Left colon (tissue), 2 donors: ENCODE measurements around the gene ROBO1. TPM values are rescaled to one million over a fixed set of nuclear protein-coding genes. Genes with fewer than 3 reads are reported as not detected.
"Not testable (repeated sequence)": the region's sequence is repeated elsewhere in the genome, so short reads cannot be mapped to it uniquely, and the experiment has no call there.

Source experiments
- ATAC-seq: fragments of 200-7000 bp; cut with Tn5 transposase; one replicate; pipeline ENCODE4 v1.9.1; 2020; ENCODE audit warnings: mild to moderate bottlenecking, moderate library complexity
- DNase-seq, 2 donors: peaks; one replicate each; pipeline ENCODE4 v3.0.0-alpha.2; 2020
- intact Hi-C, 2 donors: fragments of 100-400 bp; cut with DNase I in 1 of 2; cut with micrococcal nuclease in 1 of 2; formaldehyde crosslinking; loops; one replicate each; pipeline versions ENCODE4 v1.11.2 to v1.14.0; 2022; cut with DNase I, micrococcal nuclease
- long read RNA-seq: library from polyadenylated mRNA; unstranded; transcript quantifications from one replicate; pipeline ENCODE4 v2.0.0, GENCODE V29; 2021
- total RNA-seq, 2 donors: library from RNA; stranded (reverse); fragmentation: NEBNext Ultra II Directional; extraction: Animal tissue kit (Norgen Biotek cat#: 25700); gene quantifications; one replicate each; pipeline ENCODE4 v1.2.1, GENCODE V29; 2021
- donor health status: DM: no; HTN: no; CAD: no.
- donor health status: DM: yes; HTN: yes; CAD: no.

ROBO1 gene
- total RNA-seq = 1 to 10 TPM; 3.0 to 9.7 TPM
- long read RNA-seq, partial matches to known transcripts = 5 of 5 reads
- long read RNA-seq, other reads (novel, unspliced or antisense) = 0 of 5 reads

DNA sequence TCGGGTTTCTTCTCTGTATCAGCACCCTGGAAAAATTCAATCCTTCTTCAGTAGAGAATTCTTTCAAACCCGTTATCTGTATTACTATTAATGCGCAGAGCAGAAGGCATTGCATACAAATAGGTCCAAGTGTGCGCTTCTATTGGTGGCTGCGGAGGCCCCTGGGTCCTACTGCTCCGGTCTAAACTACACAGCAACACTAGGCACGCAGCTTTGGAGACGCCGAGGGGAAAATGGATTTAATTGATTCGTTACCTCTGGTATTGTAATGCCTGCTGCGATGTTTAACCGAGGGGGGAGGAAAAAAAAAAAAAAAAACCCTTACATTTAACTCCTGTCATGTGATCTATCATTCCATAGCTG, at the start of gene ROBO1:
Gene ROBO1, minus strand, starts transcription at position 94 of the 363 bp plus-strand sequence.
- intact Hi-C loops = no loop called here
- ATAC-seq = no peak
- DNase-seq = no peak

DNA sequence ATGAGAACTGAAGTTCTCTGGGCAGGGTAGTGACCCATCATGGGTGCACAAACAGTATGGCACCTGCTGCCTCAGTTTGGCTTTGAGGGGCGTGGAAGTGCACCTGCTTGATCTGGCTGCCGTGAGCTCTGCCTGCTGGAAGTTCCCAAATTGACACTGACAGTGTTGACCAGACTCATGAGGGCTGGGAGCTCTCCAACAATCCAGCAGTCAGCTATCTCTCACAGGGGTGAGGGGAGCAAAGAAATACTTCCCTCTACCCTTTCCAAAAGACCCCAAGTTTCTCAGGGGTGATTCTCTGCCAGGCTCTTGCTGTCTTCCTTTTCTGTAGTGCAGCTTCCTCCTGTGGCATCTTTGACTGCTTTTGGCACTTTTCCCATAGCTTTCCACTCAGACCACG, 49.4 kb upstream of the ROBO1 start:
- DNase-seq (no peak), ATAC-seq (no peak)
- intact Hi-C loops = no loop called here

DNA sequence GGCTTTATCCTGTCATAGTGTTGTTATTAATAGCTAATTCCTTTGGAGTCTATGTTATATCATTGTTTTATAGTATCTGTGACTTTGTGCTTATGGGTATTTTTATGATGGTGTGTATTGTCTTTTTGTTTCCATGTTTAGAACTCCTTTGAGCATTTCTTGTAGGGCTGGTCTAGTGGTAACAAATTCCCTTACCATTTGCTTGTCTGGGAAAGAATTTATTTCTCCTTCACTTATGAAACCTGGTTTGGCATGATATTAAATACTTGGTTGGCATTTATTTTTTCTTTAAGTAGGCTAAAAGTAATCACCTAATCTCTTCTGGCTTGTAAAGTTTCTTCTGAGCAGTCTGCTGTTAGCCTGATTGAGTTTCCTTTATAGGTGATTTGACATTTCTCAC, 47.7 kb upstream of the ROBO1 start:
- intact Hi-C loops = no loop called here
- no peak for DNase-seq
- ATAC-seq = no peak

DNA sequence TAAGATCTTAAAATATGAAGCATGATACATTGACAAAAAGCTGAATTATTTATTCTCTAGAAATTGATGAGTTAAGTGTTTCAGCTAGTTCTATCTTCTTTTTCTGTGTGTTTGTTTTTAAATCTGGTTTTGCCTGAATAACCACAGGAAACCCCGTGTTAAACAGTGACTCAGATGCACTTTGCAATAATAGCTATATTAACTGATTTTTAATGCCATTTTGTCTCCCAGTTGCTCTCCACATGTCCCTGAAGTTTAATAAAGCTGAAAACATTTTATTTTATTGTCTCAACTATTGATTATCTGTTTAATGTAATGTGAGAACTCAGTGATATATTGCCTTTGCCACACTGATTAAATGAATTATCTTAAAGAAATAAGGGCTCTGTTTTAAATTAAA, 42.8 kb upstream of the ROBO1 start:
- DNase-seq = no peak
- ATAC-seq = no peak
- intact Hi-C loops = no loop called here

DNA sequence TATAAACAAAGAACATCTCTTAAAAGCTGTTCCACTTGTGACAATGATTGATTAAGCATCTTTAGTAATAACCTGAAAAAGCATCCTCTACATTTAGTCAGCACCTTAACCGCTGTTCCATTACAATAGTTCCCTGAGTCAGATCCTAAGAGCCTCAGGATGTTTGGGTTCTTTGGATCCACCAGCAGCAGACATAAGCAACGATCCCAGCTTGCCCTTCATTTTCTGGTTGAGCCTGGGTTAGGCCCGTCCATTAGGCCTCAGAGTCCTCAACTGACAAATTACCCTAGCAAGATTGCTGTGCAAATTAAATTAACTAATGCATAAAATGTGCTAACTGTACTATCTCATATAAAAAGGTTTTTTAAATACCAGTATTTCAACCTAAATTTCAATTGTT, 42.3 kb upstream of the ROBO1 start:
- DNase-seq = no peak
- intact Hi-C loops = no loop called here
- no peak for ATAC-seq

DNA sequence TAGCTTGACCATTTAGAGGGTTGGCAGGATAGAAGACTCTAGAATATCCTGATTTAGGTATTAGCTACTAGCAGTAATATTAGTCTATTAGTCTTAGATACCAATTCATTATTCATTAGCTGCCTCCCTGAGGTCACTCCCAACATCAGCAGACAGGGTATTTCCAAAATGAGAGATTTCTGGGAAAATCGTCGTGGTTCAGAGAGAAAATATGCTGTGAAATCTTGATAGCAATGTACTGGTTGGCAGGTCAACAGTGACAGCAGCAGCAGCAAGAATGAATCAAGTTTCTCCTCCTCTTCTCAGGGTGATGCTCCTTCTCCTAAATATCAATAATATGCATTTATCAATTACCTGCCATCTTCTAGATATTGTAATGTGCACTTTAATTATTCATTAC, 41.3 kb upstream of the ROBO1 start:
- intact Hi-C loops = no loop called here
- no peak for DNase-seq

DNA sequence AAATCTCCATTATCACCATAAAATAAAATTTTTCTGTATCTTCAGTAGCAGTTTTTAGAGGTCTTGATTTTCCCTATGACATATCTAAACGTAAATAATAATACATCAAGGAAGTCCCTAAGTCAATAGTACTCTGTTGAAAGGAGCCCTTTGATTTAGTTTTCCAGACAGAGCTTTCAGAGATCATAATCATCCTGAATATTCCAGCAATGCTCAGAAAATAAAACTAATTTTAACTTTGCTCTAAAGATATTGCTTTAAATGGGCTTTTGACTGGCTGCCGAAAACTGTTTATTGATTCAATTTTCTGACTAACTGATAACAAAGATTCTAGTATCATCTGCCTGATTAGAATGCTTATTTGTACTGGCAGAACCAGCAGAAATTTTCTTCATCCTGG, 40.7 kb upstream of the ROBO1 start:
- intact Hi-C loops = no loop called here
- no peak for ATAC-seq
- no peak for DNase-seq

More for the DNA sequence above, 41.3 kb upstream of the ROBO1 start:
- ATAC-seq = no peak

DNA sequence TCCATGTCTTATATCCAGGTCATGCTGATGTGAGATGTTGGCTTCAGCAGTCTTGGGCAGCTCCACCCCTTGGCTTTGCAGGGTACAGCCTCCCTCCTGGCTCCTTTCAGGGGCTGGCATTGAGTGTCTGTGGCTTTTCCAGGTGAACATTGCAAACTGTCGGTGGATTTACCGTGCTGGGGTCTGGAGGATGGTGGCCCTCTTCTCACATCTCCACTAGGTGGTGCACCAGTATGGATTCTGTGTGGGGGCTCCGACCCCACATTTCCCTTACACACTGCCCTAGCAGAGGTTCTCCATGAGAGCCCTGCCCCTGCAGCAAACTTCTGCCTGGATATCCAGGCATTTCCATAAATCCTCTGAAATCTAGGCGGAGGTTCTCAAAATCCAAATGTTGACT, 22.4 kb upstream of the ROBO1 start:
- DNase-seq, ATAC-seq, intact Hi-C loops: not testable (repeated sequence)

DNA sequence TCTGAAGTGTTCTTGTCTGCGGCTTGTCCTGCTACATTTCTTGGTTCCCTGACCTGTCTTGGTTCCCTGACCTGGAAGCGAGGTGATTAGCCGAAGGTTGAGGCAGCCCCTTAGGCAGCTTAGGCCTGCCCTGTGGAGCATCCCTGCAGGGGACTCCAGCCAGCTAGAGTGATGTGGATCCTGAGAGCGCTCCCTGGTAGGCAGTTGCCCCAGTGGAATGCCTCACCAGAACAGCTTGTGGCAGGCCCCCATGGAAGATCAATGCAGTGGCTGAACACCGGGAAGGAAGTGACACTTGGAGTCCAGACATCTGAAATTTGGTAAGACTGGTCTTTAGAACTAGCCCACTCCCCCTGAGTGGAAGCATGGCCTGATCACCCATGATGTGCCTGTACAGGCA, 5.5 kb upstream of the ROBO1 start:
- intact Hi-C loops = no loop called here
- ATAC-seq (no peak), DNase-seq (no peak)

DNA sequence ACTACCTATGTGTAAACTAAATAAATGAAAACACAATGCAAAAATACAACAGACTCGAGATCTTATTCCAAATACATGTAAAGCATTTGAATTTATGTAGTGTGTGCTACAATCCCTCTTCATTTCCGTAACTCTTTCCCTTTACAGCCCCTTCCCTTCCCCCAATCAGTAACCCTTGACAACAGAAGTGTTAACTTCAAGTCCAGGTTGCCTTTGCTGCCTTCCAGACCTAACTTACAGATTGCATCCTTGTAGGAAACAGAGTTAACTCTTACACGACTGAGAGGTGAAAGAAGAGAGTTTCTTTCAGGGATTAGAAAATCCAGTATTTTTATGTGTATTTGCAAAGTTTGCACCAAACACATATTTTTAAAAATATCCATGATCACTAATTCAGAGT, 1.4 kb upstream of the ROBO1 start:
- intact Hi-C loops = no loop called here
- ATAC-seq (no peak), DNase-seq (no peak)

DNA sequence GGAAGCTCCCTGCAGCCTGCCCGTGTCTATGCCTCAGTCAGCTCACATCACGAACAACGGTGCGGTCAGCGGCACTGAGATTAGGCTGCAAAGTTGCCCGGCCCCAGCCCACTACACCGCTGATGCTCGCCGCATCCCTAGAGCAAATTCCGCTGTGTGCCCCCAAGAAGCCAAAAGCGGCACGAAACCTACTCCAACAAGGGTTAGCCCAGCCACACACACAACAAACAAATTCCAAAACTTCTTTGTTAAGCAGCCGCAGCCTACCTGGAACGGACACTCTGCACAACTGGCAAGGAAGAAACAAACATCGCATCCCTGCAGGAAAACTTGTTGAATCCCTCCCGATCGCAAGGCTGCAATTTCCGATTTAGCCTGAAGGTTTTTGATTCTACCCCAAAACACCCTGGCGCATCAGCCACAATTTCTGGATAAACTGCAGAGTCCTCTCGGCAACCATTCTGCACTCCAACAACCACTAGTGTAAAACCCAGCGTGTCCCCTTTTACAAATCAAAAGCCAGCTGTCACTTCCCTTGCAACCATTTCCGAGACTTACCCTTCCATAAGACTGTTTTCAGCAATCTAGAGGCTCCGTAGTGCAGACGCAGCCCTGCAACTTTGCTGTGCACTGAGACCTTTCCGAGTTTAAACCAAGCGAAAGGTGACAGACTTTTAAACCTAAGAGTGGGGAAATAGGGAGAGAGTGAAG, 449 bp downstream of the ROBO1 start:
- no peak for DNase-seq
- ATAC-seq = no peak
- intact Hi-C loops = no loop called here

DNA sequence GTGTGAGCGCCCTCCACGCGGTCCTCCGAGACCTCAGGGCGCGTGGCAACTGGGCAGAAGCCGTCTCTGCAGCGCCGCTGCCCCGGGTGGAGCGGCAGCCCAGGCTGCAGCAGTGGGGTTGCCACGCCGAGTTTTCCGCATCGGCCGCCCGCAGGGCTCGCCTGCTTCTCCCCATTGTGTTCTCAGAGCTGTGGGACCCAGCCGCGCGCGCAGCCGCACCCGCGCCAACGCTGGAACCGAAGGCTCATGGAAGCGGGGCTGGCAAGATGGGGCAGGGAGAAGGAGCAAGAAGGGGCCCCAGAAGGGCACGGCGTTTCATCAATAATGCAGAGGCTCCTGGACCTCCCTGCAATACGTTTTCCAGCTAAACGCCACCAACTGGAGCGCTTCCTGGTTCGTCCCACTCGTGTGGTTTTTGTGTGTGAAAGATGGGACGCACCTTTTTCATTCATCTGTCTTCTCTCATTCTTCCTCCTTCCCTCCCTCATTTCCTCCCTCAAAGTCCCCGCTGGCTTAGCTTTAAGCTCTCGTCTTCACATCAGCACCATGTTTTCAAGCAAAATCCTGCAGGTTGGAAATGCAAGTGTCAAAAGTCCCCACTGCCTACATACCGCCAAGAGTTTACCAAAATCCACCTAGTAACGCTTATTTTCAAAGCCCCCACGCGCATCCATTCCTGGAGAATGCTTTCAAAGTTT, 1.2 kb downstream of the ROBO1 start:
- DNase-seq (no peak), ATAC-seq (no peak)
- intact Hi-C loops = no loop called here

DNA sequence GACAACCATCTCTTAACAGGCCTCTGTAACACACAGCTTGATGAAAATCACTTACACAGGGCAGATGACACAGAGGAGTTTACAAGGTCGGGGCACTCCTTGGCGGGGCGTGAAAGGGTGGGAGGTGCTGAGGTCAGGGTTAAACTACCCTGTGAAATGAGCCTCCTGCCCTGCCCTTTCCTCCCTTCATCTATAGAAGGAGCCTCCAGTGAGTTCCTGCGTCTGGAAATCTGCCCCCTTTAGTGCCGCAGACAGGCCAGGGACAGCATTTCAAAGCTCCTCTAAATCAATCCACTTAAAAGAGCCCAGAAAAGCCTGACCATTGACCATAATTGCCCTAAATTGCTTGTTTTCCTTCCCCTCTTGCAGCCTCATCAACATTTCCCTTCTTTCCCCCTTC, 1.9 kb downstream of the ROBO1 start:
- intact Hi-C loops = no loop called here
- DNase-seq = no peak
- no peak for ATAC-seq

DNA sequence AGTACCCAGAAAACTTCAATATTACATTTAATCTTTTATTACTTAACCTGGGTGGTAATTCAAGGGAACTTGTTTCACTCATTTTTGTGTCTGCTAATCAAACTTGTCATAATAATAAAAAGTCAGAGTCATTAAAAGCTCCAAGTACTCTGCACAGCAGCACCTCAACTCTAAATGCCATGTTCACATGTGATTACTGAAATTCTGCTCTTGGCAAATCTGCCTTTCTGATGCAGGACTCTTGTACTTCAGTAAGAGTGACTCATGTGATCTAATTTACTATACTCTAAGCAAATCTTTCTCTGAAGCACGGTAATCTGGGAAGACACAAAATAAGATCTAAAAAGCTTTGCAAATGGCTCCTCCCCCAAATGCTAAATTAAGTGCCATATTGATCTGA, 6.4 kb downstream of the ROBO1 start:
- intact Hi-C loops = no loop called here
- no peak for DNase-seq
- ATAC-seq = no peak

DNA sequence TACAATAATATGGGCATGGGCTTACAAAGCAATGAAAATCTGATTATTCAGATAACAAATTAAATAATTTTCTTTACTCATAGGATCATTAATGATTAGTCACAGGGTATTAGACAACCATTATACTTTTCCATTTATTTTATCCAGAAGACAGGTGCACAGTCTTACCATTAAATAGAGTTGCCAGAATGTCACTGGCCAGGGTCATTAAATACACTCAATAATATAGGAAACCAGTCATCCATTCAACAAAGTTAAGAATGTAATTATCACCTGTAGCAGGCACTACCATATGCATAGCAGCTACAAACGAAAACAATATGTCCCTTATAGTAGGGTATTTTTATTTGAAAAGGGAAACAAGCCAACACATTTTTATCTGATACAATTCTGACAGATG, 16.1 kb downstream of the ROBO1 start:
- ATAC-seq = no peak
- intact Hi-C loops = no loop called here
- no peak for DNase-seq

DNA sequence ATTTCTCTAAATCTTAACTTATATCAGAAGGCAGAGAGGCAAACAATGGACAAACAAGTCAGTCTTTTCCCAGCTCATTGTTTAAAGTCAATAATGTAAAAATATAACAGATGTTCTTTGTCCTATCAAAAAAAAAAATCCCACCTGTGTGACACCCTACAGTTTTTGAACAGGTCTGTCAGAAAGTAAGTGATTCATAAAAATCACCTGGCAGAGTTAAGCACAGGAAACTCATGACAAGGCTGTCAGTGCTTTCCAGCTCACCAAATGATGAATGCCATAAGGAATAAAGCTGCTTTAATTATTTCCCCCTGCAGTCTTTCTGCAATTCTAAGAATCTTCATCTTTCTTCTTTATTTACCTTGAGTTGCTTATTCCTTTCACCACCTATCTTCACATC, 30.3 kb downstream of the ROBO1 start:
- DNase-seq (no peak), ATAC-seq (no peak)

DNA sequence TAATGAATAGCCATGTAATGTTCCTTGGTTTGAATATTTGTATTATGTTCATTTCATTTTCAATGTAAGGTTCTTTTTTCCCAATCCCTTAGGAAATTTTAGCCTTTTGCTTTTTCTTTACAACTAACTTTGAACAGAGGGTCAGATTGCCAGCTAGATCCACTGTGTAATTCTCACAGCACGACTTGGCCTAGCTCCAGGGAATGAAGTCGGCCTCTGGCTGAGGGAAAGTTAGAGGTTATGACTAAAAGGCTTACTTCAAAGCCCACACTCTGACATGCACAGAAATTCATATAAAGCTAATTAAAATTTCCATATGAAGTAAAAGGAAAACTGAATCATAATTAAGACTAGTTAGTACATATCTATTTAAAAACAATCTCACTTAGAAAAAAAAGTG, 38.7 kb downstream of the ROBO1 start:
- ATAC-seq (no peak), DNase-seq (no peak)
- intact Hi-C loops = no loop called here

More for the DNA sequence above, 30.3 kb downstream of the ROBO1 start:
- intact Hi-C loops = no loop called here

DNA sequence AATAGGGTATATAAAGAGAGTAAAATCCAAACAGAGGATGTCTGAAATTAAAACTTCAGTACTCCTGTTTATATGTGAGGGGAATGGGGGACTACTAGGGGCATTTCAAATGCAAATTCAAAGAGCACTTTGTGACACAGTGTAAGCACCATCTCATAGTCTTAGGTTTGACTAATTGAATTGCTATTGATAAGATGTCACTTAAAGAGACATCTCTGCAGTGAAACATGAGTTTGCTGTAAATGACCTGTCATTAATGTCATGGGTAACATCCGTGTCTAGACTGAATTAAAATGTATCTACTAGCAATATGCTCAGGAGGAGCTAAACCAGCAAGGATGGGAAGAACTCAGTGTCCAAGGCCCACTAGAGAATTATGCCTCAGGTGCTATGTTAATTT, 41.0 kb downstream of the ROBO1 start:
- ATAC-seq = no peak
- intact Hi-C loops = no loop called here
- DNase-seq = no peak

DNA sequence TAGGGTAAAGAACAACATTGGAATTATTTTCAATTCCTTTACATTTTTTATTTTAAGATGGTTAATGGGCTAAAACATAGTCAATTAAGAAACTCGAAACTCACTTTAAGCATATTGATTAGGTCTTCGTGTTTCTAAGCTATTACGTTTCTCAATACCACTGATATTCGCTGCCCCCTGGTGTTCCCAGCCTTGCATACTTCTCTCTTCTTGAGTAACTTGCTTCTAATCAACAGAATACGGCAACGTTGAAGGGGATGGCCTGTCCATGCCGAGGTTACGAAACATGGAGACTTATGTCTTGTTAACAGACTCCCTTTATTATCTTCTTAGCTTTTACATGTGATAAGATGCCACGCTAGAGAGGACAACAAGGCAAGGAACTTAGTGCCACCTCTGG, 43.6 kb downstream of the ROBO1 start:
- no peak for ATAC-seq
- intact Hi-C loops = no loop called here

DNA sequence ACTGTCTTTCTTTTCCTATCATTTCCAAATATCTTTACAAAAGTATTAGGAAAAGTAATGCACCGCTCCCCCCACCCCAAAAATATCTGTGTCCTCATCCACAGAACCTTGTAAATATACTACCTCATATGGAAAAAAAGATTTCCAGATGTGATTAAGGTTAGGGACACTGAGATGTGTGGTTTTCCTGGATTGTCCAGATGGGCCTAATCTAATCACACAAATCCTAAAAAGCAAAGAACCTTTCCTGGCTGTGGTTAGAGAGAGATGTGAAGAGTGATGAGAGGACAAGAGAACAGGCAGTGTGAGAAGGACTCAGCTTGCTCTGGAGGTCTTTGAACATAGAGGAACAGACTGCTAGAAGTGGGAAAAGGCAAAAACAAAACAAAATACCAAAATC, 77.7 kb downstream of the ROBO1 start:
- DNase-seq = no peak
- no peak for ATAC-seq
- intact Hi-C loops = no loop called here

More for the DNA sequence above, 43.6 kb downstream of the ROBO1 start:
- no peak for DNase-seq

DNA sequence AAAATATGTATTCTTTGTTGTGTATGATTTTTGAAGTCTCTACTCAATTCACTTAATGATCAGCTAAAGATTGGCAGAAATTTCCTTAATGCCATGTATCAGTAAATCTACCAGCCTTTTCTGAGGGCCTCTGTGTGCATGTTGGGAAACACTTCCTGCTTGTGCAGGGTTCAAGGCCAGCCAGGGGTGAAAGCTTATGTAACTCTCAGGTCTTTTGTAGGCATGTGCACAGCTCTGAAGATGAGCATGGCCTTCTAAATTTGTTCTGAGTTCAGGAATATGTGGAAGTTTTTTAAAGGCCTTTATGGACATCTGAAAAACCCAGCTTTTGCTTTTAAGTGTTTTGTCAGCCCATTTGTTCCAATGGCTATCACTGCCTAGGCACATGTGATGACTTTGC, 82.7 kb downstream of the ROBO1 start:
- no peak for ATAC-seq
- intact Hi-C loops = no loop called here
- DNase-seq = no peak
